SIG-M5 treated with dmso at 0.1 percent for 504 hours (cell line): ENCODE measurements around the gene BOD1L1.
A peak's percentile ranks its signal among the peaks of the same experiment; 100 is the strongest.

Experiments used
- DNase-seq: peaks from one replicate; lab custom pipeline; 2025; ENCODE audit not compliant: unreplicated experiment; lab: John Stamatoyannopoulos, UW

BOD1L1 gene

GRCh38 chr4:13626492-13627177 lies 890 bp downstream of the BOD1L1 start:
- DNase-seq, result no peak

- DNase-seq, result no peak
These were observed 9.2 kb downstream of the BOD1L1 start for GRCh38 chr4:13618212-13618806.

- DNase-seq, result no peak
These were observed 9.7 kb downstream of the BOD1L1 start for GRCh38 chr4:13617801-13618200.

- no peak for DNase-seq
These were observed 10.9 kb downstream of the BOD1L1 start for GRCh38 chr4:13616597-13616996.

DNA sequence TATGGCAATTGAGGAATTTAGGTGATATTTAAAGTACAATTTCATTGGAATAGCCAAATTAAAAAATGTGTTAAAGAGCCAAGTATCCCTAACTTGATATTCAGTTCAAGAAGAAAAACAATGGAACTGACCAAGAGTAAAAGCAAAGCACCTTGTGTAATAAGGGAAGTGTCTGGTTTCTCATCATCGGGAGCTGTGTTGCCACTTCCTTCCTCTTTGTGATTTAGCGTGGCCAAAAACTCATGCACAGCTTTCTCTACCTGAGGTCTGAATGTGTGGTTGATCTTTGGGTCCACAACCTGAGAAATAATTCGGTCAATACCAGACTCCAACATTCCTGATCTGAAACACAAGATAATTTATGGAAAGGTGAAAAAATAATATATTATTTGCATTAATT lies 12.4 kb downstream of the BOD1L1 start:
- DNase-seq, result peak; percentile 56

GRCh38 chr4:13612569-13612968 lies 15.0 kb downstream of the BOD1L1 start:
- DNase-seq, result no peak

GRCh38 chr4:13611283-13611842 lies 16.2 kb downstream of the BOD1L1 start:
- no peak for DNase-seq

GRCh38 chr4:13605330-13605729 lies 22.2 kb downstream of the BOD1L1 start:
- DNase-seq, result no peak

DNA sequence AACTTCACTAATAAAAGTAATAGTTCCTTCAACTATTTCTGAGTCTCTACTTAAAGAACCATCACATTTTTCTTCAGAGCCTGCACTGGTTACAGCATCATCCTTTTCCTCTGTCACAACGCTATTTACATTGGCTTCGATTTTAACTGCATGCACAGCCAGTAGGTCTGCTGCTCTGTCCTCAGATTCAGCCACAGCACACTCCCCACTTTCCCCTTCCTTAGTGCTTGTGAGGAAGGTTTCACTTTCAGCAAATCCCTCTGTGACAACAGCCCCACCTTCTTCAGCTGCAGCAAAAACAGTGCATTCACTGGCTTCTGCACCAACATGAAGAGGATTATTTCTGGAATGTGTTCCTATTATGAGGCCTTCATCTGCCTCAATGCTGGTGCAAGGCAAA lies 25.7 kb downstream of the BOD1L1 start:
- no peak for DNase-seq

DNA sequence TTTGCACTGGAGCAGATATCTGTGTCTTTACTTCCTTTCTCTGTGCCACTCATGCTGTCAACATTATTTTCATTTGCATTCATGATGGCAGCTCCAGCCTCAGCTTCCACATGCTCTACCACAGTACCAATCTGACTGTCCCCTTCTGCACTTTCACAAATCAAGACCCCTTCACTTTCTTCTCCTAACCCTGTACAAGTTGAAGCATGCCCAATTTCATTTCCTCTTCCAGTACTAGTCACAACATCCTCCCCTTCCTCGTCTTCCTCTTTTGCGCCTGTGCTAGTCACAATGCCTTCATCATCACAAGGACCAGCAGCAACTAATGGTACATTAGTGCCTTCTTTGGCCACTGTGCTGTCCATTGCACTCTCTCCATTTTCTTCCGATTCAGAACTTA lies 26.5 kb downstream of the BOD1L1 start:
- peak; percentile 90 for DNase-seq

- DNase-seq, result no peak
These were observed 28.4 kb downstream of the BOD1L1 start for GRCh38 chr4:13599159-13599558.

DNA sequence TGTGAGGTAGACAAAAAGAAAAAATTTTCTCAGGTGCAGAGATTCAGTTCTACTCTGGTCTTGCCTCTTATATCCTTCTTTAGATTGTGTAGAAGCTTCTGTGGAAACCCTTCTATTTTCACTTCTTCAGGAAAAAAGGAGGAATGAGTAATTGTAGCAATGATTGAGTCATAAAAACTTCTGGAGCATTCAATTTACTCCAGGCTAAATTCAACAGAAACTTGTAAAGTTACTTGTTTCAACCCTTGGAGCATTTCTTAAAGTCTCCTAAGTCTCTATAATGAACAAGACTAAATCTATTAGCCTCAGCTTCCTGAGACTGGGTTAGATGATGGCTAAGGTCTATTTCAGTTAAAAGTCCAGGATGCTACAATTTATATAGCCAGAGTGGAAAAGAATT lies 29.9 kb downstream of the BOD1L1 start:
- no peak for DNase-seq

DNA sequence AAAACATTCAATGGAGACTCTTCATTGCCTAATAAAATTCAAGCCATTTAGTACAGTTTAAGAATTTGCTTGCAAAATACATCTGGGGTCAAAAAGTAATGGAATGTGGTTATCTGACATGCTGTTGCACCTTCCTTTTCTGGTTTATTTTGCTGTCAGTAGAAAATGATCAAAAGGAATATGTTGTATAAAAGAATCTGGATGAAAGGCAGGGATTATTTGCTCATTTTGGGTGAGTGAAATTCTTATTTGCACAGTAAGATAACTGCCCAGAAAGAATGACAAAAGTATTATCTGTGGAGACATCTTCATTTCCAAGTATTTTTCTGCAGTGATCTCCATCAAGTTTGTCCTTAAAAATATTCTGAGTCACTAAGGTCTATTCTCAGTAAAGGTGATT lies 30.4 kb downstream of the BOD1L1 start:
- no peak for DNase-seq

GRCh38 chr4:13592220-13592619 lies 35.3 kb downstream of the BOD1L1 start:
- no peak for DNase-seq

DNA sequence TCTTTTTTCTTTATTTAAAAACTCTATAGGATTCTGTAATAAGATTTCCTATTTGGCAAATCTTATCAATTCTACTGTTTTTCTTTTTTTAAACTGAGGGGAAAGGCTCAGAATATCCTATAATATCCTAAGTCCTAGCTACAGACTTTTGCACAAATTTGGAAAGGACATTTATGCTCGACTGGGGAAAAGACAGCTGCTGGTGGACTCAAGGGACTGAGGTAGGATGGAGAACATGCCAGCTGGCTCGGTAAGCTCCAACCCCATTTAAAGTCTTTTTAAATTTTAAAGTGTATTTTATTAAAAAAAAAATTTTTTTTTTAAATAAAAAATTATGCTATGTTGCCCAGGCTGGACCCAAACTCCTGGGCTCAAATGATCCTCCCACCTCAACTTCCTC lies 36.8 kb downstream of the BOD1L1 start:
- DNase-seq, result no peak

DNA sequence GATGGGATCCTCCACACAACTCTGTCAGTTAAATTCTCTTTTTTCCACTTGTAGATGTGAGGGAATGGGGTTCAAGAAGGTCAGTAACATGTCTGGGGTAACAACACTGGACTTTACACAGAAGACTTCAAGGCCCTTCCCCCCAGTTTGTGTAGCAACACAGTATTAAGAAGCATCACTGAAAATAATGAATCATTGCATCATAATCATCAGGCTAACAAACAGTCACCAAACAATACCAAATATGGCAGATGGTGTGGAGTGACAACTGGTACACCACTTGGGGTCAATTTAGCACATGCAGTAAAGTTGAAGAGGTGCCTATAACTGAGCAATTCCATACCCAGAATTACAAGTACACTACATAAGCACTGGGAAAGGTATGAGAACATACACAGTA lies 38.6 kb downstream of the BOD1L1 start:
- DNase-seq, result no peak

GRCh38 chr4:13584481-13584880 lies 43.0 kb downstream of the BOD1L1 start:
- no peak for DNase-seq

GRCh38 chr4:13580036-13580435 lies 47.5 kb downstream of the BOD1L1 start:
- DNase-seq, result peak; percentile 83

DNA sequence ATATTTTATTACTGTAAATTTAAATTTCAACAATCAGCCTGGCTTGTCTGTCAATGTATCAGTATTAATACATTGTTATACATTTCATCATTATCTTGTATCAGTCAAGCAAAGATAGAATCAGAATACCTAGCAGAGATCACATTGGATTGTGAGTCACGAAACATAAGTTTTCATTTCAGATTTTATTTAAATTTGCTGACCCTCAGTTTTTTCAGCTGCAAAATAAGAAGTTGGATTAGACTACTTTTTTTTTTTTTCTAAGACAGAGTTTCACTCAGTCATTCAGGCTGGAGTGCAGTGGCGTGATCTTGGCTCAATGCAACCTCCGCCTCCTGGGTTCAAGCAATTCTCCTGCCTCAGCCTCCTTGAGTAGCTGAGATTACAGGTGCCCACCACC lies 49.9 kb downstream of the BOD1L1 start:
- no peak for DNase-seq

GRCh38 chr4:13570916-13571315 lies 56.6 kb downstream of the BOD1L1 start:
- no peak for DNase-seq

DNA sequence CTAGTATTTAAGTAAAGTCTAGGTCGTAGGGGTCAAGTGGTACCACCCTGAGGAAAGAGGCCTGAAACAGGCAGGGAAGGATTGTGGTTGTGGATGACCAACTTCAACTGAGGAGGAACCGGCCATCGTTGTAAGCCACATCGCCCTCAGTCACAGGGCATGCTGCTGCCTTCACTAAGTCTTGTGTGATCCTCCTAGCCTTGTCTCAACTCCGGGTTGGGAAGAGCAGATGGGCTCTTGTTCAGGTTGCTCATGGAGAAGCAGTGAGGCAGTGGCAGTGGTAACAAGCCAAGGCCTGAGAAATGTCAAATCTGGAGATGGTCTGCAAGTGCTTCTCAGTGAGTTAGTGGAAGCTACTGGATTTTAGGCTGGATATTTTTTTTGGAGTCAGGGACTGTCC lies 60.4 kb downstream of the BOD1L1 start:
- no peak for DNase-seq

GRCh38 chr4:13562876-13563275 lies 64.6 kb downstream of the BOD1L1 start:
- DNase-seq, result no peak

DNA sequence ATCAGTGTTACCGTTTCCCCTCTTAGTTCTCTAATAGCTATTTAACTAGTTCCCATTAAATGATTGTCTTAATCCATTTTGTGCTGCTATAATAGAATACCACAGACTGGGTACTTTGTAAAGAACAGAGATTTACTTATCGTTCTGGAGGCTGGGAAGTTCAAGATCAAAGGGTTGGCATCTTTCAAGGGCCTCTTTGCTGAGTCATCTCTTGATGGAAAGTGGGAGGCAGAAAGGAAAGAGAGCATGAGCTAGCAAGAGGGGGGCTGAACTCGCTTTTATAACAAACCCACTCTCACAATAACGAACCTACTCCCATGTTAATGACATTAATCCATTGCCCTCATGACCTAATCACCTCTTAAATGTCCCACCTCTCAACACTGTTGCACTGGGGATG lies 65.9 kb downstream of the BOD1L1 start:
- DNase-seq, result no peak
